ENCODE data around the gene TEX53.

The TEX53 gene

DNA sequence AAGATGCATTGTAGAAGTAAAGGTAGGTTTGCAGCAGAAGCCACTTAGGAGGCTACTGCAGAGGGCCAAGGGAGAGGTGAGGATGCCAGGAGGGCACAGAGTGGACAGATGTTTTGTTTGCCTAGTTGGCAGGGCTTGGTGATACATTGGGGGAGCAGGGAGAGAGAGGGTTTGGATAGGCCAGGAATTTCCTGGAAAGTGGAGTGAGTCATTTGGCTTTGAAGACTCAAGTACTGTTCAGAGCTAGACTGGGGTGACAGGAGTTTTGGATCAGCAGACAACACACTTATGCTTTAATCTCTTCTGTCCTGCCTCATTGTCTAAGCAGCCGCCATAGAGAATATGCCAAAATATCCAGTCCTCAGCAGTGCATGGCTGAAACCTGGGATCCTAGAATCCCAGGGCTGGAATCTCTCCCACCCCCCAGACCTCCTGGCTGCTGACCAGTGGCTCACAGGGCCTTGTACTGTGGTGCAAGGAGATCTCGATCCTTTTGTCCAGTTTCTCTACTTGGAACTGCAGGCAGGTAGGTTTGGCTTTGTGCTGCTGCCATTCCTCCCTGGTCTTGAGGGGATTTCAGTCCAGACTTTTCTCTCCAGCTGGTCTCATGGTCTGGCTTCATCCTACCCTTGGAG is 35.5 kb downstream of the TEX53 start:
- no peak for TF ChIP-seq CTCF (IDR thresholded peaks at IDR 0.05; ENCODE audit: low read length, missing control alignments)
- no peak overlapping the region for H3K4me3 ChIP-seq (replicated peaks; ENCODE audit: low read depth, low read length)
- peak; percentile 90 for DNase-seq (ENCODE audit: low read depth)

GRCh38 chr9:114621561-114621960 is 36.0 kb downstream of the TEX53 start:
- no peak for DNase-seq (ENCODE audit: low read depth)
- no peak for TF ChIP-seq CTCF (IDR thresholded peaks at IDR 0.05; ENCODE audit: low read length, missing control alignments)
- no peak overlapping the region for H3K4me3 ChIP-seq (replicated peaks; ENCODE audit: low read depth, low read length)

DNA sequence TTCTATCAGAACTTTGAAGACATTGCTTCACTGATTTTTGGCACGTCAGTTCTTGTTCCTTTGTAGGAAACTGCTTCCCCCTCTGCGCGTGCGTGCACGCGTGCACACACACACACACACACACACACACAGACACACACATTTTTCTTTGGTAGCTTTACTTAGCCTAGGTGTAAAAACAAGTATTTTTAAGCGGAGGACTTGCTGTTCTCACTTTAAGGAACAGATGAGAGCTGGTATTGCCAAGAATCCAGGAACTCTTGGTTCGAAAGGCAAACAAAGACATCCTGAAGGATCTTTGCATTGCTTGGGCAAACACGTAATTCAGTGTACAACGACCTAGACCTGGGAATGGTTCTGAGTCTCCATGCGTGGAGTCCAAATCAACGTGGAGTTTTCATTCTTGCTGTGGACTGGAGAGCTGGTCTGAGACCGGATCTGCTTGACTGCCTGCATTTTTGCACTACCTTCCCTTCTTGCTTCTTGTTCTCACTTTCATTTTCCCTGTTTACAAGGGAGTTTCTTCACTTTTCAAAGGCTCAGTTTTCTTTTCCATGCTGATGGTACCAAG is 38.3 kb downstream of the TEX53 start:
- DNase-seq (ENCODE audit: low read depth), result no peak
- no peak for TF ChIP-seq CTCF (IDR thresholded peaks at IDR 0.05; ENCODE audit: low read length, missing control alignments)
- no peak overlapping the region for H3K4me3 ChIP-seq (replicated peaks; ENCODE audit: low read depth, low read length)

DNA sequence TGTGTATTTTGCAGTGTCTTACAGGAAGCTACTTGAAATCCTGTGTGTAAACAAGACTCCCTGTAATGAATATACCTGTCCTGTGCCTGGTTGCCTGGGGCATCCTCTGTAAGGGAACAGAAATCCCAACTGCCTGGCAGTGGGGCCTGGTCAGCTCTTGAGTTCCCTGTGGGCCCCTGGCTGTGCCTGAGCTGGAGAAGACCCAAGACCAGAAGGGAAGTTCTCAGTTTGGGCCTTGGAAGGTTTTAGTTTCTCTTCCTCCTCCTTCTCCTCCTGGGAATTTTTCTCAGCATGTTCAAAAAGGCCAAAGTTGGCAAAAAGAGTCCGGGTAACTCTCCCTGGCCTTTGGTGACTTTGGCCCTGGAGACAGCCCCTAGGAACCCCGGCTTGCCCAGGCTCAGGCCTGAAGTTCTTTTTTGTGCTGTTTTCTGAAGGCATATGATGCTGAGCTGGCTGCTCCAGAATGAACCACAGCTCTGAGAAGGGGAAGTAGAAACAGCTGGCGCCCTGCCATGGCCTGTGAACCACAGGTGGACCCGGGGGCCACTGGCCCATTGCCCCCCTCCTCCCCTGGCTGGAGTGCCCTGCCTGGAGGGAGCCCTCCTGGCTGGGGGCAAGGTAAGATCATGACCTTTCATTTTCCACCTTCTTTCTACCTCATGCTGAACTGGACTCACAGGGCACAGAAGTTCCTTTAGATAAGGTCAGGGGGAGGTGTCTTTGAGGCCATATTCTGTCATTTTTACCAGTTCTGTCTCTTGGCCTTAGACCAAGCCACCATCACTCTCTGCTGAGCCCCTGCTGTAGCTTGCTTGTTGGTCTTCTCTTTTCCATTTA is 40.7 kb downstream of the TEX53 start:
- no peak overlapping the region for H3K4me3 ChIP-seq (replicated peaks; ENCODE audit: low read depth, low read length)
- DNase-seq (ENCODE audit: low read depth), result no peak
- no peak for TF ChIP-seq CTCF (IDR thresholded peaks at IDR 0.05; ENCODE audit: low read length, missing control alignments)

GRCh38 chr9:114614373-114614772 is 43.2 kb downstream of the TEX53 start:
- no peak overlapping the region for H3K4me3 ChIP-seq (replicated peaks; ENCODE audit: low read depth, low read length)
- TF ChIP-seq CTCF (IDR thresholded peaks at IDR 0.05; ENCODE audit: low read length, missing control alignments), result no peak
- DNase-seq (ENCODE audit: low read depth), result no peak

GRCh38 chr9:114613919-114614318 is 43.7 kb downstream of the TEX53 start:
- TF ChIP-seq CTCF (IDR thresholded peaks at IDR 0.05; ENCODE audit: low read length, missing control alignments), result no peak
- DNase-seq (ENCODE audit: low read depth), result no peak
- no peak overlapping the region for H3K4me3 ChIP-seq (replicated peaks; ENCODE audit: low read depth, low read length)

All from fibroblast of pulmonary artery (primary cell).